DND-41 (cell line): ENCODE data around the gene SNORC.

Experiments
- ATAC-seq: fragments of 200-7000 bp; cut with Tn5 transposase; 3 replicates; pipeline ENCODE4 v1.9.1; 2021; ENCODE audit warnings: low read depth; ENCODE audit not compliant: insufficient read depth
- DNase-seq: peaks from one replicate; pipeline ENCODE4 v3.0.0-alpha.2; 2020
- H2AFZ ChIP-seq: 2 replicates; pipeline ENCODE4 v1.6.0; 2012; ENCODE audit warnings: low read depth, low read length
- H3K27ac ChIP-seq: 2 replicates; pipeline ENCODE4 v1.5.1; 2012; ENCODE audit warnings: low read length, inconsistent platforms
- H3K27me3 ChIP-seq: fragments of 200-600 bp; sonication (generic); 2 replicates; pipeline ENCODE4 v1.6.0; 2012; ENCODE audit warnings: low read length, mild to moderate bottlenecking, inconsistent platforms; ENCODE audit not compliant: insufficient read depth, poor library complexity
- H3K36me3 ChIP-seq: 2 replicates; pipeline ENCODE4 v1.5.1; 2012; ENCODE audit warnings: low read length, inconsistent platforms; ENCODE audit not compliant: insufficient read depth
- H3K4me1 ChIP-seq: 2 replicates; pipeline ENCODE4 v1.5.1; 2012; ENCODE audit warnings: mild to moderate bottlenecking, low read length; ENCODE audit not compliant: insufficient read depth
- H3K4me2 ChIP-seq: 2 replicates; pipeline ENCODE4 v1.6.0; 2012; ENCODE audit warnings: mild to moderate bottlenecking, moderate library complexity, low read length, inconsistent platforms; ENCODE audit not compliant: insufficient read depth
- H3K4me3 ChIP-seq, 2 experiments: fragments of 200-600 bp in 1 of 2; shearing (Covaris generic) in 1 of 2; 2 replicates each; pipeline ENCODE4 v1.5.1; 2012 to 2016; ENCODE audit warnings: inconsistent platforms in 2 of 2, low read length in 2 of 2, mild to moderate bottlenecking in 2 of 2, low read depth in 1 of 2, moderate library complexity in 1 of 2
- H3K79me2 ChIP-seq: 2 replicates; pipeline ENCODE4 v1.6.0; 2012; ENCODE audit warnings: low read length, inconsistent platforms; ENCODE audit not compliant: insufficient read depth
- H3K9ac ChIP-seq: 2 replicates; pipeline ENCODE4 v1.6.0; 2012; ENCODE audit warnings: low read depth, mild to moderate bottlenecking, inconsistent platforms, low read length, moderate library complexity
- H3K9me3 ChIP-seq: 2 replicates; pipeline ENCODE4 v1.5.1; 2012; ENCODE audit warnings: low read length, moderate library complexity, mild to moderate bottlenecking, inconsistent platforms; ENCODE audit not compliant: insufficient read depth, severe bottlenecking
- H4K20me1 ChIP-seq: 2 replicates; pipeline ENCODE4 v1.6.0; 2012; ENCODE audit warnings: low read length; ENCODE audit not compliant: insufficient read depth
- EZH2 ChIP-seq: IDR thresholded peaks from 3 replicates; pipeline ENCODE4 v1.6.1; 2012; ENCODE audit warnings: borderline replicate concordance, low read depth, mild to moderate bottlenecking, moderate library complexity, low read length, inconsistent platforms; ENCODE audit not compliant: severe bottlenecking
- TF ChIP-seq, protein P1 (sequence below): IDR thresholded peaks from 2 replicates; pipeline ENCODE4 v1.5.1; 2012; ENCODE audit warnings: borderline replicate concordance, low read length, moderate library complexity, mild to moderate bottlenecking; ENCODE audit not compliant: poor library complexity, severe bottlenecking; ENCODE audit errors: extremely low read depth

The SNORC gene

GRCh38 chr2:232925153-232925820 lies 55.2 kb downstream of the SNORC start:
- no peak overlapping the region for H3K9ac ChIP-seq
- H3K4me3 ChIP-seq = no peak overlapping the region
- H4K20me1 ChIP-seq = no peaks in the 10 kb centered on the region
- H3K79me2 ChIP-seq = no peaks in the 10 kb centered on the region
- no peak for ATAC-seq
- H3K27me3 ChIP-seq = no peaks in the 10 kb centered on the region
- no peaks in the 10 kb centered on the region for H3K36me3 ChIP-seq
- DNase-seq = no peak
- no peak overlapping the region for H3K4me2 ChIP-seq
- no peaks in the 10 kb centered on the region for H3K4me1 ChIP-seq
- H3K27ac ChIP-seq = no peak overlapping the region
- no peak overlapping the region for H2AFZ ChIP-seq
- no peaks in the 10 kb centered on the region for H3K9me3 ChIP-seq
- TF ChIP-seq, protein P1, sequence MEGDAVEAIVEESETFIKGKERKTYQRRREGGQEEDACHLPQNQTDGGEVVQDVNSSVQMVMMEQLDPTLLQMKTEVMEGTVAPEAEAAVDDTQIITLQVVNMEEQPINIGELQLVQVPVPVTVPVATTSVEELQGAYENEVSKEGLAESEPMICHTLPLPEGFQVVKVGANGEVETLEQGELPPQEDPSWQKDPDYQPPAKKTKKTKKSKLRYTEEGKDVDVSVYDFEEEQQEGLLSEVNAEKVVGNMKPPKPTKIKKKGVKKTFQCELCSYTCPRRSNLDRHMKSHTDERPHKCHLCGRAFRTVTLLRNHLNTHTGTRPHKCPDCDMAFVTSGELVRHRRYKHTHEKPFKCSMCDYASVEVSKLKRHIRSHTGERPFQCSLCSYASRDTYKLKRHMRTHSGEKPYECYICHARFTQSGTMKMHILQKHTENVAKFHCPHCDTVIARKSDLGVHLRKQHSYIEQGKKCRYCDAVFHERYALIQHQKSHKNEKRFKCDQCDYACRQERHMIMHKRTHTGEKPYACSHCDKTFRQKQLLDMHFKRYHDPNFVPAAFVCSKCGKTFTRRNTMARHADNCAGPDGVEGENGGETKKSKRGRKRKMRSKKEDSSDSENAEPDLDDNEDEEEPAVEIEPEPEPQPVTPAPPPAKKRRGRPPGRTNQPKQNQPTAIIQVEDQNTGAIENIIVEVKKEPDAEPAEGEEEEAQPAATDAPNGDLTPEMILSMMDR = no peak
- TF ChIP-seq EZH2 = no peak

GRCh38 chr2:232925821-232926156 lies 55.7 kb downstream of the SNORC start:
- ATAC-seq (no peak), DNase-seq (no peak)
- Histone ChIP-seq H3K4me1 (no peaks in the 10 kb centered on the region), H3K9me3 (no peaks in the 10 kb centered on the region), H3K4me3 (no peak overlapping the region), H3K36me3 (no peaks in the 10 kb centered on the region), H2AFZ (no peak overlapping the region), H3K4me2 (no peak overlapping the region), H3K9ac (no peak overlapping the region), H3K27ac (no peak overlapping the region), H4K20me1 (no peaks in the 10 kb centered on the region), H3K27me3 (no peaks in the 10 kb centered on the region), H3K79me2 (no peaks in the 10 kb centered on the region)
- TF ChIP-seq EZH2 = no peak
- TF ChIP-seq, protein P1 = no peak

GRCh38 chr2:232926431-232926939 lies 56.4 kb downstream of the SNORC start:
- Histone ChIP-seq H3K9ac (no peak overlapping the region), H3K9me3 (no peaks in the 10 kb centered on the region), H3K36me3 (no peaks in the 10 kb centered on the region), H3K4me2 (no peak overlapping the region), H3K27ac (no peak overlapping the region), H2AFZ (no peak overlapping the region), H3K79me2 (no peaks in the 10 kb centered on the region), H3K4me3 (no peak overlapping the region), H4K20me1 (no peaks in the 10 kb centered on the region), H3K4me1 (no peaks in the 10 kb centered on the region), H3K27me3 (no peaks in the 10 kb centered on the region)
- DNase-seq (no peak), ATAC-seq (no peak)
- TF ChIP-seq, protein P1 = no peak
- no peak for TF ChIP-seq EZH2
